Measurements from ENCODE around the gene S100A9.

The S100A9 gene

GRCh38 chr1:153322568-153322967 is 35.1 kb upstream of the S100A9 start:
- DNase-seq (ENCODE audit: low read depth), result no peak
- TF ChIP-seq, protein P1, sequence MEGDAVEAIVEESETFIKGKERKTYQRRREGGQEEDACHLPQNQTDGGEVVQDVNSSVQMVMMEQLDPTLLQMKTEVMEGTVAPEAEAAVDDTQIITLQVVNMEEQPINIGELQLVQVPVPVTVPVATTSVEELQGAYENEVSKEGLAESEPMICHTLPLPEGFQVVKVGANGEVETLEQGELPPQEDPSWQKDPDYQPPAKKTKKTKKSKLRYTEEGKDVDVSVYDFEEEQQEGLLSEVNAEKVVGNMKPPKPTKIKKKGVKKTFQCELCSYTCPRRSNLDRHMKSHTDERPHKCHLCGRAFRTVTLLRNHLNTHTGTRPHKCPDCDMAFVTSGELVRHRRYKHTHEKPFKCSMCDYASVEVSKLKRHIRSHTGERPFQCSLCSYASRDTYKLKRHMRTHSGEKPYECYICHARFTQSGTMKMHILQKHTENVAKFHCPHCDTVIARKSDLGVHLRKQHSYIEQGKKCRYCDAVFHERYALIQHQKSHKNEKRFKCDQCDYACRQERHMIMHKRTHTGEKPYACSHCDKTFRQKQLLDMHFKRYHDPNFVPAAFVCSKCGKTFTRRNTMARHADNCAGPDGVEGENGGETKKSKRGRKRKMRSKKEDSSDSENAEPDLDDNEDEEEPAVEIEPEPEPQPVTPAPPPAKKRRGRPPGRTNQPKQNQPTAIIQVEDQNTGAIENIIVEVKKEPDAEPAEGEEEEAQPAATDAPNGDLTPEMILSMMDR (IDR thresholded peaks at IDR 0.05; ENCODE audit: control insufficient read depth, extremely low read depth, insufficient read depth), result no peak
- no peak overlapping the region for H3K4me3 ChIP-seq (ENCODE audit: low read depth, low read length)

DNA sequence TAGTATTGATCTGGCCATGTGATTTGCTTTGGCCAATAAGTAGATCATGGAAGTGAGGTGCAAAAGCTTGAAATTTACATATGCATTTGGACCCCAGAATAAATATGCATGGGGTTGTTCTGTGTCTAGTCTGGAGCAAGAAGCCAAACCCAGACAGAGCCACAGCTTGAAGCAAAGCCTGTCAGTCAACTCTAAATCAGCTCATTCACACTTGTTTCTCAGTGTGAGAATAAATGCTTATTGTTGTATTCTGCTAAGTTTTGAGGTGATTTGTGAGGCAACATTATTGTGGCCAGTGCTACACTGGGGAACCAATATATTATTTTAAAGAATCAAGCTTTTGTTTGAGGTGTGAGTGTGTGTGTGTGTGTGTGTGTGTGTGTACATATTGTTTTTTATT is 32.7 kb upstream of the S100A9 start:
- TF ChIP-seq, protein P1 (IDR thresholded peaks at IDR 0.05; ENCODE audit: control insufficient read depth, extremely low read depth, insufficient read depth), result no peak
- no peak overlapping the region for H3K4me3 ChIP-seq (ENCODE audit: low read depth, low read length)
- no peak for DNase-seq (ENCODE audit: low read depth)

DNA sequence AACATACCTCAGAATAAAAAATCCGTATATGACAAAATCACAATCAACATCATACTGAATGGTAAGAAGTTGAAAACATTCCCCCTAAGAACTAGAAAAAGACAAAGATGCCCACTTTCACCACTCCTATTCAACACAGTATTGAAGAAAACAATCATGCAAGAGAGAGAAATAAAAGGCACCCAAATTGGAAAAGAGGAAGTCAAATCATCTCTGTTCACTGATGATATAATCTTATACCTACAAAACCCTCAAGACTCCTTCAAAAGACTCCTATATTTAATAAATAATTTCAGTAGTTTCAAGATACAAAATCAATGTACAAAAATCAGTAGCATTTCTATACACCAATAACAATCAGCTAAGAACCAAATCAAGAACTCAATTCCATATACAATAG is 23.8 kb upstream of the S100A9 start:
- no peak overlapping the region for H3K4me3 ChIP-seq (ENCODE audit: low read depth, low read length)
- DNase-seq (ENCODE audit: low read depth), result no peak
- TF ChIP-seq, protein P1 (IDR thresholded peaks at IDR 0.05; ENCODE audit: control insufficient read depth, extremely low read depth, insufficient read depth), result no peak

DNA sequence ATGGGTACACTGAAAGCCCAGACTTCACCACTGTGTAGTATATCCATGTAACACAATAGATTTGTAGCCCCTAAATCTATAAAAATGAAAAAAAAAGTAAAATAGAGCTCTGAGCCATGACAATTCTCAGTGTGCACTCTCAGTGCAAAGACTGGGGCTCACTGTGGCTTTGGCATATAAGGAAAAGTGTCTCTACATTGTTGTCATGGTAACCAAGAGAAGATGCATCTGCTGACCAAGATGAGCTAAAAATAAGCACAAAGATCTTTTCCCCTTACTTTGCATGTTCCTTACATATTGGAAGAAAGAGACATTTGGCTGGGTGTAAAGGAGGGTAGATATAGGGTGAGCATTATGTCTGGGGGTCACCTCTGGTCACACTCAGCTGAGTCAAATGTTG is 21.0 kb upstream of the S100A9 start:
- DNase-seq (ENCODE audit: low read depth), result no peak
- no peak overlapping the region for H3K4me3 ChIP-seq (ENCODE audit: low read depth, low read length)
- TF ChIP-seq, protein P1 (IDR thresholded peaks at IDR 0.05; ENCODE audit: control insufficient read depth, extremely low read depth, insufficient read depth), result no peak

- H3K4me3 ChIP-seq (ENCODE audit: low read depth, low read length), result no peak overlapping the region
- TF ChIP-seq, protein P1 (IDR thresholded peaks at IDR 0.05; ENCODE audit: control insufficient read depth, extremely low read depth, insufficient read depth), result no peak
- no peak for DNase-seq (ENCODE audit: low read depth)
Measured at GRCh38 chr1:153337980-153338853, 19.4 kb upstream of the S100A9 start.

GRCh38 chr1:153339802-153340201 is 17.9 kb upstream of the S100A9 start:
- no peak overlapping the region for H3K4me3 ChIP-seq (ENCODE audit: low read depth, low read length)
- no peak for DNase-seq (ENCODE audit: low read depth)
- TF ChIP-seq, protein P1 (IDR thresholded peaks at IDR 0.05; ENCODE audit: control insufficient read depth, extremely low read depth, insufficient read depth), result no peak

- TF ChIP-seq, protein P1 (IDR thresholded peaks at IDR 0.05; ENCODE audit: control insufficient read depth, extremely low read depth, insufficient read depth), result no peak
- no peak overlapping the region for H3K4me3 ChIP-seq (ENCODE audit: low read depth, low read length)
- DNase-seq (ENCODE audit: low read depth), result no peak
Measured at GRCh38 chr1:153340356-153340755, 17.3 kb upstream of the S100A9 start.

Measured in LNCaP clone FGC (cell line).